Subcutaneous abdominal adipose tissue (tissue), 5 donors: ENCODE measurements around the gene NPY4R2.
"Not testable (repeated sequence)": the region's sequence is repeated elsewhere in the genome, so short reads cannot be mapped to it uniquely, and the experiment has no call there.

Experiments used
- H3K27ac ChIP-seq: one replicate; pipeline ENCODE4 v1.7.0; 2013; ENCODE audit warnings: low read depth, mild to moderate bottlenecking, inconsistent platforms, low read length, moderate library complexity
- H3K27me3 ChIP-seq, 5 donors: one replicate each; pipeline ENCODE4 v1.7.0; 2013; ENCODE audit warnings: low read length in 5 of 5, inconsistent platforms in 1 of 5; ENCODE audit not compliant: control insufficient read depth in 5 of 5, insufficient read depth in 4 of 5
- H3K36me3 ChIP-seq, 5 donors: one replicate each; pipeline ENCODE4 v1.7.0; 2013; ENCODE audit warnings: low read length in 5 of 5; ENCODE audit not compliant: control insufficient read depth in 5 of 5, insufficient read depth in 5 of 5
- H3K4me1 ChIP-seq, 5 donors: one replicate each; pipeline ENCODE4 v1.7.0; 2013; ENCODE audit warnings: low read length in 5 of 5, mild to moderate bottlenecking in 3 of 5, moderate library complexity in 1 of 5; ENCODE audit not compliant: control insufficient read depth in 5 of 5, insufficient read depth in 5 of 5
- H3K4me3 ChIP-seq, 5 donors: one replicate each; pipeline ENCODE4 v1.7.0; 2013; ENCODE audit warnings: low read length in 5 of 5, low read depth in 1 of 5
- H3K9ac ChIP-seq, 5 donors: one replicate each; pipeline ENCODE4 v1.7.0; 2013; ENCODE audit warnings: low read length in 5 of 5, mild to moderate bottlenecking in 4 of 5, moderate library complexity in 3 of 5
- H3K9me3 ChIP-seq, 5 donors: one replicate each; pipeline ENCODE4 v1.7.0; 2013; ENCODE audit warnings: low read length in 5 of 5; ENCODE audit not compliant: control insufficient read depth in 5 of 5
- donor health status: healthy.
- donor health status: healthy.
- donor health status: healthy.
- donor health status: healthy.
- donor health status: healthy.

The NPY4R2 gene

GRCh38 chr10:47928225-47928624 is 9.8 kb downstream of the NPY4R2 start:
- H3K27ac ChIP-seq, H3K4me3 ChIP-seq, H3K36me3 ChIP-seq, H3K9ac ChIP-seq, H3K4me1 ChIP-seq, H3K9me3 ChIP-seq, H3K27me3 ChIP-seq: not testable (repeated sequence)

- not testable (repeated sequence) for H3K9ac ChIP-seq, H3K36me3 ChIP-seq, H3K9me3 ChIP-seq
Observed at GRCh38 chr10:47932824-47933223, 14.4 kb downstream of the NPY4R2 start.

GRCh38 chr10:47933462-47933861 is 15.0 kb downstream of the NPY4R2 start:
- H3K27me3 ChIP-seq, H3K27ac ChIP-seq, H3K9me3 ChIP-seq, H3K4me1 ChIP-seq, H3K36me3 ChIP-seq, H3K9ac ChIP-seq, H3K4me3 ChIP-seq: not testable (repeated sequence)

More at GRCh38 chr10:47932824-47933223, 14.4 kb downstream of the NPY4R2 start:
- H3K4me3 ChIP-seq, H3K4me1 ChIP-seq, H3K27me3 ChIP-seq, H3K27ac ChIP-seq: not testable (repeated sequence)

- H3K4me3 ChIP-seq, H3K9me3 ChIP-seq, H3K4me1 ChIP-seq, H3K27ac ChIP-seq, H3K9ac ChIP-seq, H3K27me3 ChIP-seq, H3K36me3 ChIP-seq: not testable (repeated sequence)
Observed at GRCh38 chr10:47936772-47937228, 18.3 kb downstream of the NPY4R2 start.

- H3K9ac ChIP-seq, H3K27me3 ChIP-seq, H3K4me1 ChIP-seq, H3K4me3 ChIP-seq, H3K9me3 ChIP-seq, H3K36me3 ChIP-seq, H3K27ac ChIP-seq: not testable (repeated sequence)
Observed at GRCh38 chr10:47937634-47938033, 19.2 kb downstream of the NPY4R2 start.

GRCh38 chr10:47940821-47941220 is 22.4 kb downstream of the NPY4R2 start:
- H3K27me3 ChIP-seq, H3K9ac ChIP-seq, H3K4me1 ChIP-seq, H3K4me3 ChIP-seq, H3K36me3 ChIP-seq, H3K27ac ChIP-seq, H3K9me3 ChIP-seq: not testable (repeated sequence)

GRCh38 chr10:47941379-47941778 is 22.9 kb downstream of the NPY4R2 start:
- not testable (repeated sequence) for H3K27ac ChIP-seq, H3K9me3 ChIP-seq, H3K9ac ChIP-seq, H3K4me3 ChIP-seq, H3K27me3 ChIP-seq, H3K4me1 ChIP-seq, H3K36me3 ChIP-seq

- H3K27ac ChIP-seq, H3K27me3 ChIP-seq, H3K9ac ChIP-seq, H3K9me3 ChIP-seq, H3K4me1 ChIP-seq, H3K36me3 ChIP-seq, H3K4me3 ChIP-seq: not testable (repeated sequence)
Observed at GRCh38 chr10:47942351-47943019, 24.0 kb downstream of the NPY4R2 start.

- H3K4me1 ChIP-seq, H3K36me3 ChIP-seq, H3K27me3 ChIP-seq, H3K4me3 ChIP-seq, H3K9me3 ChIP-seq, H3K27ac ChIP-seq, H3K9ac ChIP-seq: not testable (repeated sequence)
Observed at GRCh38 chr10:47943328-47943727, 24.9 kb downstream of the NPY4R2 start.

- H3K36me3 ChIP-seq, H3K4me3 ChIP-seq, H3K4me1 ChIP-seq, H3K27ac ChIP-seq, H3K9ac ChIP-seq, H3K9me3 ChIP-seq, H3K27me3 ChIP-seq: not testable (repeated sequence)
Observed at GRCh38 chr10:47947424-47947823, 29.0 kb downstream of the NPY4R2 start.

- not testable (repeated sequence) for H3K9ac ChIP-seq, H3K4me1 ChIP-seq, H3K27me3 ChIP-seq, H3K36me3 ChIP-seq, H3K4me3 ChIP-seq, H3K9me3 ChIP-seq, H3K27ac ChIP-seq
Observed at GRCh38 chr10:47957158-47957557, 38.7 kb downstream of the NPY4R2 start.
